ENCODE data around the gene UMAD1.

GRCh38 chr7:7916064-7916463, 275.5 kb downstream of the UMAD1 start:
- TF ChIP-seq, protein P1, sequence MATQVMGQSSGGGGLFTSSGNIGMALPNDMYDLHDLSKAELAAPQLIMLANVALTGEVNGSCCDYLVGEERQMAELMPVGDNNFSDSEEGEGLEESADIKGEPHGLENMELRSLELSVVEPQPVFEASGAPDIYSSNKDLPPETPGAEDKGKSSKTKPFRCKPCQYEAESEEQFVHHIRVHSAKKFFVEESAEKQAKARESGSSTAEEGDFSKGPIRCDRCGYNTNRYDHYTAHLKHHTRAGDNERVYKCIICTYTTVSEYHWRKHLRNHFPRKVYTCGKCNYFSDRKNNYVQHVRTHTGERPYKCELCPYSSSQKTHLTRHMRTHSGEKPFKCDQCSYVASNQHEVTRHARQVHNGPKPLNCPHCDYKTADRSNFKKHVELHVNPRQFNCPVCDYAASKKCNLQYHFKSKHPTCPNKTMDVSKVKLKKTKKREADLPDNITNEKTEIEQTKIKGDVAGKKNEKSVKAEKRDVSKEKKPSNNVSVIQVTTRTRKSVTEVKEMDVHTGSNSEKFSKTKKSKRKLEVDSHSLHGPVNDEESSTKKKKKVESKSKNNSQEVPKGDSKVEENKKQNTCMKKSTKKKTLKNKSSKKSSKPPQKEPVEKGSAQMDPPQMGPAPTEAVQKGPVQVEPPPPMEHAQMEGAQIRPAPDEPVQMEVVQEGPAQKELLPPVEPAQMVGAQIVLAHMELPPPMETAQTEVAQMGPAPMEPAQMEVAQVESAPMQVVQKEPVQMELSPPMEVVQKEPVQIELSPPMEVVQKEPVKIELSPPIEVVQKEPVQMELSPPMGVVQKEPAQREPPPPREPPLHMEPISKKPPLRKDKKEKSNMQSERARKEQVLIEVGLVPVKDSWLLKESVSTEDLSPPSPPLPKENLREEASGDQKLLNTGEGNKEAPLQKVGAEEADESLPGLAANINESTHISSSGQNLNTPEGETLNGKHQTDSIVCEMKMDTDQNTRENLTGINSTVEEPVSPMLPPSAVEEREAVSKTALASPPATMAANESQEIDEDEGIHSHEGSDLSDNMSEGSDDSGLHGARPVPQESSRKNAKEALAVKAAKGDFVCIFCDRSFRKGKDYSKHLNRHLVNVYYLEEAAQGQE (IDR thresholded peaks at IDR 0.05; ENCODE audit: unreplicated experiment) = no peak
- TF ChIP-seq, protein P2, sequence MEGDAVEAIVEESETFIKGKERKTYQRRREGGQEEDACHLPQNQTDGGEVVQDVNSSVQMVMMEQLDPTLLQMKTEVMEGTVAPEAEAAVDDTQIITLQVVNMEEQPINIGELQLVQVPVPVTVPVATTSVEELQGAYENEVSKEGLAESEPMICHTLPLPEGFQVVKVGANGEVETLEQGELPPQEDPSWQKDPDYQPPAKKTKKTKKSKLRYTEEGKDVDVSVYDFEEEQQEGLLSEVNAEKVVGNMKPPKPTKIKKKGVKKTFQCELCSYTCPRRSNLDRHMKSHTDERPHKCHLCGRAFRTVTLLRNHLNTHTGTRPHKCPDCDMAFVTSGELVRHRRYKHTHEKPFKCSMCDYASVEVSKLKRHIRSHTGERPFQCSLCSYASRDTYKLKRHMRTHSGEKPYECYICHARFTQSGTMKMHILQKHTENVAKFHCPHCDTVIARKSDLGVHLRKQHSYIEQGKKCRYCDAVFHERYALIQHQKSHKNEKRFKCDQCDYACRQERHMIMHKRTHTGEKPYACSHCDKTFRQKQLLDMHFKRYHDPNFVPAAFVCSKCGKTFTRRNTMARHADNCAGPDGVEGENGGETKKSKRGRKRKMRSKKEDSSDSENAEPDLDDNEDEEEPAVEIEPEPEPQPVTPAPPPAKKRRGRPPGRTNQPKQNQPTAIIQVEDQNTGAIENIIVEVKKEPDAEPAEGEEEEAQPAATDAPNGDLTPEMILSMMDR (conservative IDR thresholded peaks at IDR 0.05; ENCODE audit: low read depth in 2 of 2) = no peak
- TF ChIP-seq EZH2phosphoT487 (IDR thresholded peaks at IDR 0.05; ENCODE audit: unreplicated experiment) = no peak
- TF ChIP-seq NANOG (IDR thresholded peaks at IDR 0.05; ENCODE audit: borderline replicate concordance) = no peak
- TF ChIP-seq JUNB (IDR thresholded peaks at IDR 0.05; ENCODE audit: unreplicated experiment) = no peak
- no peak for TF ChIP-seq POLR2AphosphoS5 (IDR thresholded peaks at IDR 0.05; ENCODE audit: low read depth)
- TF ChIP-seq ZNF331 (CRISPR knock-in tag; IDR thresholded peaks at IDR 0.05; ENCODE audit: low read depth) = no peak
- TF ChIP-seq EZH2 (IDR thresholded peaks at IDR 0.05; ENCODE audit: low read depth, unreplicated experiment) = no peak
- TF ChIP-seq CREB1 (CRISPR knock-in tag; IDR thresholded peaks at IDR 0.05; ENCODE audit: low read depth) = no peak
- TF ChIP-seq STAT1 (IDR thresholded peaks at IDR 0.05; ENCODE audit: unreplicated experiment) = no peak
